ENCODE results near the gene PXYLP1.

- no peak for TF ChIP-seq CTCF (IDR thresholded peaks at IDR 0.05; ENCODE audit: insufficient read depth, low read depth, low read length)
- TF ChIP-seq EZH2 (IDR thresholded peaks at IDR 0.05; ENCODE audit: insufficient read depth, low read length): no peak
These were observed 105.3 kb downstream of the PXYLP1 start for GRCh38 chr3:141336672-141337522.

All from astrocyte (in vitro differentiated cells and primary cell).